Cardiac fibroblast (primary cell): ENCODE data around the gene TAF8.
A peak's percentile ranks its signal among the peaks of the same experiment; 100 is the strongest.

Experiments used
- DNase-seq, 2 donors: peaks; one replicate each; pipeline versions ENCODE4 v3.0.0 to v3.0.0-alpha.2; 2010; ENCODE audit warnings: low read depth in 2 of 2
- H3K4me3 ChIP-seq, 2 donors: replicated peaks in 1 of 2; 1 replicate in 1 of 2; 2 replicates in 1 of 2; pipeline ENCODE4 v1.5.1; 2011; ENCODE audit warnings: low read depth in 2 of 2, low read length in 2 of 2, mild to moderate bottlenecking in 2 of 2, moderate library complexity in 1 of 2
- CTCF ChIP-seq: IDR thresholded peaks from one replicate; pipeline ENCODE4 v1.5.1; 2011; ENCODE audit warnings: low read depth, mild to moderate bottlenecking, low read length, inconsistent platforms

The TAF8 gene

GRCh38 chr6:42090819-42091717 is 40.7 kb downstream of the TAF8 start:
- no peak for TF ChIP-seq CTCF
- DNase-seq: no peak

GRCh38 chr6:42091718-42092023 is 41.3 kb downstream of the TAF8 start:
- no peak overlapping the region for H3K4me3 ChIP-seq
- TF ChIP-seq CTCF: no peak
- no peak for DNase-seq

More at GRCh38 chr6:42090819-42091717, 40.7 kb downstream of the TAF8 start:
- H3K4me3 ChIP-seq: no peak overlapping the region

- no peak for TF ChIP-seq CTCF
- no peak overlapping the region for H3K4me3 ChIP-seq
- DNase-seq: no peak
Observed at GRCh38 chr6:42093582-42094329, 43.4 kb downstream of the TAF8 start.

- no peak for DNase-seq
- no peak overlapping the region for H3K4me3 ChIP-seq
- TF ChIP-seq CTCF: no peak
Observed at GRCh38 chr6:42095094-42095493, 44.8 kb downstream of the TAF8 start.

DNA sequence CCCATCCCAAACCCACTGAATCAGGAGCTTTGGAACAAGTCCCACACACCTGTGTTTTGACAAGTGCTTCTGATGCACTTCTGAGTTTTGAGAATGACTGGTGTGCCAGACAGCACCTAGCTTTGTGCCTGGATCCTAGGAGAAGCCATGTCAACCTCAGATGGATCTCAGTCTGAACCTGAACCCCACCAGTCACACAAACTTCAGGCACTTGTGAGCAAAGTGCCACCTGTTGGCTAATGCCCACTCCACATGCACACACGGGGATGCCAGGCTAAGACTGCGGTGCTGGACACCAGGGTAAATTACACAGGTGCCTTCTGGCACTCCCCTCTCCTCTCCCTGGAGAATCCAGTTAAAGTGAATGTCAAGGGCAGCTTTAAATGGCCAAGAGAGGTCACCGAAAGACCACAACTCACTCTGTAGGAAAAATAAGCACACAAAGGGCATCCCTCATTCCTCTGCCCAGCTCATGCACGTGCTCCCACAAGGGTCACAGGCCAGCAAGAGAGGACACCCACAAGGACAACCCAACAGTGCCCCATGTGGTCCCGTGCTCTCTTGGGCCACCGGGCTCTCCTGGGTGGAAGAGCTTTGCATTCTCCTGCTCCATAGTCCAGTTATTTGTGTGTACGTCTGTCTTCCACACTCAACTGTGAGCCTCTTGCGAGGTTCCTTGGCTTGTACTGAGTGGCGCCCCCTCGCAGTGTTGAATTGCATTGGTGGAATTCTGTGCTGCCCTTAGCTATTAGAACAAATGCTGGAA is 45.6 kb downstream of the TAF8 start:
- H3K4me3 ChIP-seq: no peak overlapping the region
- peak; percentile 11 for TF ChIP-seq CTCF
- no peak for DNase-seq

GRCh38 chr6:42099340-42100028 is 49.2 kb downstream of the TAF8 start:
- TF ChIP-seq CTCF: no peak
- peak; percentile 69 to 76 for DNase-seq
- no peak overlapping the region for H3K4me3 ChIP-seq
